Ishikawa (cell line): ENCODE results near the gene ELL2.

Source experiments
- CEBPB ChIP-seq: IDR thresholded peaks from 2 replicates; pipeline ENCODE4 v1.6.1; 2012
- CREB1 ChIP-seq: IDR thresholded peaks from 2 replicates; pipeline ENCODE4 v1.6.1; 2012; ENCODE audit warnings: low read depth
- EGR1 ChIP-seq: IDR thresholded peaks from 2 replicates; pipeline ENCODE4 v1.6.1; 2012
- EP300 ChIP-seq: IDR thresholded peaks from 2 replicates; pipeline ENCODE4 v1.6.1; 2012; ENCODE audit warnings: borderline replicate concordance
- FOXM1 ChIP-seq: IDR thresholded peaks from 2 replicates; pipeline ENCODE4 v1.6.1; 2012; ENCODE audit warnings: low read depth, borderline replicate concordance
- NFIC ChIP-seq: IDR thresholded peaks from 2 replicates; pipeline ENCODE4 v1.6.1; 2012
- RAD21 ChIP-seq: IDR thresholded peaks from 2 replicates; pipeline ENCODE4 v1.6.1; 2012; ENCODE audit warnings: low read depth
- TAF1 ChIP-seq: IDR thresholded peaks from 2 replicates; pipeline ENCODE4 v1.6.1; 2012; ENCODE audit warnings: low read depth, mild to moderate bottlenecking
- TCF12 ChIP-seq: IDR thresholded peaks from 2 replicates; pipeline ENCODE4 v1.6.1; 2012; ENCODE audit warnings: low read depth
- TEAD4 ChIP-seq: IDR thresholded peaks from 2 replicates; pipeline ENCODE4 v1.6.1; 2012
- YY1 ChIP-seq: IDR thresholded peaks from 2 replicates; pipeline ENCODE4 v1.6.1; 2012; ENCODE audit warnings: low read depth
- ZBTB7A ChIP-seq: IDR thresholded peaks from 2 replicates; pipeline ENCODE4 v1.6.1; 2012; ENCODE audit warnings: low read depth
- TF ChIP-seq, protein P1 (sequence below): IDR thresholded peaks from 2 replicates; pipeline ENCODE4 v1.6.1; 2012; ENCODE audit warnings: low read depth, mild to moderate bottlenecking
- TF ChIP-seq, protein P2 (sequence below): IDR thresholded peaks from 2 replicates; pipeline ENCODE4 v1.6.1; 2012
- TF ChIP-seq, protein P3 (sequence below): IDR thresholded peaks from 2 replicates; pipeline ENCODE4 v1.6.1; 2012

The ELL2 gene

DNA sequence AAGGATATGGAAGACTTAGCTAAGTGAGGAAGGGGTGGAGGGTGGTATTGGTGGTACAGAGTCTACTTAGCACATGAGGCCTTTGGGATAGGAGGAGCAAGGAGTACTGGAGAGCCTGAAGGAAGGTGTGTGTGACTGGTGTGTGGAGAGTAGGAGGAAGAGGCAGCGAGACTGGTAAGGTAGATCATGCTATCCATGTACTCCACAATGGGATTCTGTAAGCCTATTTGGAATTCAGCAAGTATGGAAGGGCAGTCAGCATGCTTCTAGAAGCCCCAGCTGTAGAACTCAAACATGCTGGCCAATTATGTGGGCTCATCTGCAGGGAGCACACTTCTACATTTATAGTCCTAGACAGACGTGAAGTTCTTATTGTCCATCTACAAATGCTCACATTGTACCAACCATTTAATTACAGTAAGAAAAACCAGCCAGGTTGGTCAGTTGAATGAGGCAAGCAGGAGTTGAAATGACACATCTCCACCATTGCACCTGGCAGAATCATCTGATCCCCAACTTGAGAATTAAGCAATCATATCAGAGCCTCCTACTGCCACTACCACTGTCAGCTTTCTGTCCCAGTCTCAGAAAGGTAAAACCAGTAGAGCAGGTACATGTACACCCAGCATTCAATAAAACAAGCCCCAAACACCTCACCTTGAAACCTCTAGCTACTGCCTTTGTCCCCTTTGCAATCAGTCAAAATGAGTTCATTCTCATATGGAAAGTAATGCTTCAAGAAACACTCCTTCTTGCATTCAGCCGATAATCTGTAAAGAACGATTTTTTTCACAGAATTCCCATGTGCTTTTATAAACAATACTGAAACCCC lies 78.2 kb downstream of the ELL2 start:
- TF ChIP-seq ZBTB7A (no peak), EP300 (no peak), EGR1 (no peak), YY1 (no peak), TCF12 (no peak), TAF1 (no peak), CEBPB (no peak)
- TF ChIP-seq, protein P1, sequence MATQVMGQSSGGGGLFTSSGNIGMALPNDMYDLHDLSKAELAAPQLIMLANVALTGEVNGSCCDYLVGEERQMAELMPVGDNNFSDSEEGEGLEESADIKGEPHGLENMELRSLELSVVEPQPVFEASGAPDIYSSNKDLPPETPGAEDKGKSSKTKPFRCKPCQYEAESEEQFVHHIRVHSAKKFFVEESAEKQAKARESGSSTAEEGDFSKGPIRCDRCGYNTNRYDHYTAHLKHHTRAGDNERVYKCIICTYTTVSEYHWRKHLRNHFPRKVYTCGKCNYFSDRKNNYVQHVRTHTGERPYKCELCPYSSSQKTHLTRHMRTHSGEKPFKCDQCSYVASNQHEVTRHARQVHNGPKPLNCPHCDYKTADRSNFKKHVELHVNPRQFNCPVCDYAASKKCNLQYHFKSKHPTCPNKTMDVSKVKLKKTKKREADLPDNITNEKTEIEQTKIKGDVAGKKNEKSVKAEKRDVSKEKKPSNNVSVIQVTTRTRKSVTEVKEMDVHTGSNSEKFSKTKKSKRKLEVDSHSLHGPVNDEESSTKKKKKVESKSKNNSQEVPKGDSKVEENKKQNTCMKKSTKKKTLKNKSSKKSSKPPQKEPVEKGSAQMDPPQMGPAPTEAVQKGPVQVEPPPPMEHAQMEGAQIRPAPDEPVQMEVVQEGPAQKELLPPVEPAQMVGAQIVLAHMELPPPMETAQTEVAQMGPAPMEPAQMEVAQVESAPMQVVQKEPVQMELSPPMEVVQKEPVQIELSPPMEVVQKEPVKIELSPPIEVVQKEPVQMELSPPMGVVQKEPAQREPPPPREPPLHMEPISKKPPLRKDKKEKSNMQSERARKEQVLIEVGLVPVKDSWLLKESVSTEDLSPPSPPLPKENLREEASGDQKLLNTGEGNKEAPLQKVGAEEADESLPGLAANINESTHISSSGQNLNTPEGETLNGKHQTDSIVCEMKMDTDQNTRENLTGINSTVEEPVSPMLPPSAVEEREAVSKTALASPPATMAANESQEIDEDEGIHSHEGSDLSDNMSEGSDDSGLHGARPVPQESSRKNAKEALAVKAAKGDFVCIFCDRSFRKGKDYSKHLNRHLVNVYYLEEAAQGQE: no peak
- TF ChIP-seq, protein P2, sequence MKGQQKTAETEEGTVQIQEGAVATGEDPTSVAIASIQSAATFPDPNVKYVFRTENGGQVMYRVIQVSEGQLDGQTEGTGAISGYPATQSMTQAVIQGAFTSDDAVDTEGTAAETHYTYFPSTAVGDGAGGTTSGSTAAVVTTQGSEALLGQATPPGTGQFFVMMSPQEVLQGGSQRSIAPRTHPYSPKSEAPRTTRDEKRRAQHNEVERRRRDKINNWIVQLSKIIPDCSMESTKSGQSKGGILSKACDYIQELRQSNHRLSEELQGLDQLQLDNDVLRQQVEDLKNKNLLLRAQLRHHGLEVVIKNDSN: no peak

DNA sequence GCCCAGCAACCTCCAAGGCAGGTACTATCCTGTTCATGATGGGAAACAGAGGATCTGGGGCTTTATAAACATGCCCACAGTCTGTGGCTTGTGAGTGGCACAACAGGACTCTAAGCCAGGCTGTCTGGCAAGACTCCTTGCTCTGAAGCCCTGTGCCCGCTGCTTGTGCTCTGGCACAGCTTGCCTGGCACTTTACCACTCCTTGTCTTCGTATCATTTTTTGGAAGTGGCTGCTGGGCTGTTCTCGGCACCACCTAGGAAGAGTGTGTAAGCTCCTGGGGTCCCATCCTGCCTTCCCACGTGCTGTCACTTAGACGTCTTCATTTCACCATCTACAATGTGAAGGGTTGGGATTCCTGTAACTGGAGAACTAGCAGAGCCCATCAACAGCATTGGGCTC lies 79.8 kb downstream of the ELL2 start:
- TF ChIP-seq, protein P1: no peak
- TF ChIP-seq, protein P3, sequence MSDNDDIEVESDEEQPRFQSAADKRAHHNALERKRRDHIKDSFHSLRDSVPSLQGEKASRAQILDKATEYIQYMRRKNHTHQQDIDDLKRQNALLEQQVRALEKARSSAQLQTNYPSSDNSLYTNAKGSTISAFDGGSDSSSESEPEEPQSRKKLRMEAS: no peak
- no peak for TF ChIP-seq FOXM1
- TF ChIP-seq CEBPB: no peak
- TF ChIP-seq TCF12: no peak
- no peak for TF ChIP-seq TAF1
- TF ChIP-seq, protein P2: no peak
- no peak for TF ChIP-seq TEAD4
- no peak for TF ChIP-seq YY1
- no peak for TF ChIP-seq EGR1
- no peak for TF ChIP-seq ZBTB7A
- TF ChIP-seq CREB1: no peak
- no peak for TF ChIP-seq RAD21
- no peak for TF ChIP-seq NFIC
- TF ChIP-seq EP300: no peak

DNA sequence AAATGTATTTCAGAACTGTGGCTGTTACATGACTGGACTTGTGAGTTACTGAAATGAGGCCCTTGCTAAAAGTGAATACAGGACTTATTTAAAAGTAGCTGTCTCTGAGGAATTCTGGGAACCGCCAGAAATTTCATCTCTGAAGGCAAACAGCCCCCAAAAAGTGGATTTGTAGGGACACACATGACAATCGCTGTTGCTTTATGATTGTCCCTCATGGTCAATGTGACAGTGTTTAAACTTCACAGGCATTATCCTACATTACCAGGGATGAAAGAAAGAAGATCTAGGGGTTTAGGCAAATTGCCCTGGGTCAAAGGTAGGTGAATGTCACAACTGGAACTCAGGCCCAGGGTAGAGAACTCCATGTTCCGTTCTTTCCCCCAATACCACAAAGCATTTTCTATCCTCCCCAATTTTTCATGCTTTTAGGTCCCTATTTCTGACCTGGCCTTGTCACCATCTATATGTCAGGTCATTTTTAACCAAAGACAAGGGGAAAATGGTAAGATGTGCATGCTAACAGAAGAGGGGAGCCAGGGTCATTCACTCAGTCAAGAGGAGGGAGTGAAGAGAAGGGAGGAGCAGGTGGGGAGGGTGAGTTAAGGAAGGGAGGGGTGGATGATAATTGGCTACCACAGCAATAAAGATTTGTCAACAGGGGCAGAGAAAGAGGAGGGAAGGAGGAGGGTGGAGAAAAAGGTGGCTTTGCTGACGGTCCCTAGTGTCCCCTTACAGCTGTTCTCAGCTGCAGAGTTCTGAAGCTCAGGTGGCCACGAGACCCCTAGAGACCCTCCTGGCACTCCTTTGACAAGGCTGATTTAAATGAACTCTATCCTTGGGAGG lies 81.3 kb downstream of the ELL2 start:
- TF ChIP-seq ZBTB7A (no peak), FOXM1 (no peak), CEBPB (no peak)

DNA sequence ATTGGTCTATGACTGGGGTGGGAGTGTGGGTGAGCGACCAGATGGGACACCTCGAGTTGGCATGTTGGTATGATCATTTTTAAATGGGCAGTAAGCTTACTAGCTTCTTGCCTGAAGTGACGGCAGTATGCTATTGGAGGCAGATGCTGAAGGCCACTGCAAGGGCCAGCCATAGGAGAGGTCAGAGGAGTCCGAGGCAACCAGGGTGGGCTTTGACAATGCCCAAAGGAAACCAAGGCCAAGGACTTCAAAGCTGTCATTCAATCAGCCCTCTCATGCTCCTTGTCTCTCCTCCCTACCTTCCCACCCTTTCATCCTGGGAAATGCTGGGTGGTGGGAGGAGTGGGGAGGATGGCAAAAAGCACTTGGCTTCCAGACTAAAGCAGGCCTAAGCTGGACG lies 82.0 kb downstream of the ELL2 start:
- no peak for TF ChIP-seq ZBTB7A
- no peak for TF ChIP-seq EGR1
- TF ChIP-seq, protein P3: no peak
- no peak for TF ChIP-seq TAF1
- TF ChIP-seq CREB1: no peak
- TF ChIP-seq RAD21: no peak
- TF ChIP-seq, protein P2: no peak
- TF ChIP-seq EP300: no peak
- no peak for TF ChIP-seq CEBPB
- no peak for TF ChIP-seq FOXM1
- TF ChIP-seq YY1: no peak
